Fibroblast of pulmonary artery (primary cell): ENCODE measurements around the gene HPS1.
A peak's percentile ranks its signal among the peaks of the same experiment; 100 is the strongest.

ENCODE experiments used
- DNase-seq: peaks from one replicate; pipeline ENCODE4 v3.0.0-alpha.2; 2010; ENCODE audit warnings: low read depth
- H3K4me3 ChIP-seq: replicated peaks from 2 replicates; pipeline ENCODE4 v1.5.1; 2011; ENCODE audit warnings: low read depth, mild to moderate bottlenecking, control low read depth, low read length, moderate library complexity
- CTCF ChIP-seq: IDR thresholded peaks from 2 replicates; pipeline ENCODE4 v1.5.1; 2011; ENCODE audit warnings: mild to moderate bottlenecking, control low read depth, low read length, inconsistent platforms; ENCODE audit errors: missing control alignments

The HPS1 gene

DNA sequence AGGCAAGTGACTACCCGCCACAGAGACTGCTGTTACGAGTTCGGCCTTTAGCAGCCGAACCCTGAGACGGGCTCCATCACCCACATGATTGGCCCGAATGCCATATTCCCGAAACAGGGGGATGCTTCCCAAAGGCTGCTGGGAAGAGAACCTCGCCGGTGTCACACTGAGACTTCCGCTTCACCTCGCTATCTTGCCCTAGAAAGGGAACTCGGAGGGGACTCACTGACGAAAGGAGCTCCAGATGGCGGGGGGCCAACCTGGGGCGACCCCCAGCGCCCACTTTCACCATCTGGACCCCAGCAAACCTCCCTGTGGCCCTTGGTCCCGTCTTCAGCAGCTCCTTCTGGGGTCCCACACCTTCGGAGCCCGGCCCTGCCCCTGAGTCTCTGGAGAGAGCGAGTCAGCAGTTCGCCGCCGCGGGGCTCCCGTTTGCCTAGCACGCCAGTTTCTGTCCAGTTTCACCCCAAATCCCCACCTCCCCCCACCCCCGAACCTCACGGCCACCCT, 529 bp downstream of the HPS1 start:
- peak; percentile 23 for DNase-seq
- peak overlapping the region; percentile 84 for H3K4me3 ChIP-seq
- no peak for TF ChIP-seq CTCF

DNA sequence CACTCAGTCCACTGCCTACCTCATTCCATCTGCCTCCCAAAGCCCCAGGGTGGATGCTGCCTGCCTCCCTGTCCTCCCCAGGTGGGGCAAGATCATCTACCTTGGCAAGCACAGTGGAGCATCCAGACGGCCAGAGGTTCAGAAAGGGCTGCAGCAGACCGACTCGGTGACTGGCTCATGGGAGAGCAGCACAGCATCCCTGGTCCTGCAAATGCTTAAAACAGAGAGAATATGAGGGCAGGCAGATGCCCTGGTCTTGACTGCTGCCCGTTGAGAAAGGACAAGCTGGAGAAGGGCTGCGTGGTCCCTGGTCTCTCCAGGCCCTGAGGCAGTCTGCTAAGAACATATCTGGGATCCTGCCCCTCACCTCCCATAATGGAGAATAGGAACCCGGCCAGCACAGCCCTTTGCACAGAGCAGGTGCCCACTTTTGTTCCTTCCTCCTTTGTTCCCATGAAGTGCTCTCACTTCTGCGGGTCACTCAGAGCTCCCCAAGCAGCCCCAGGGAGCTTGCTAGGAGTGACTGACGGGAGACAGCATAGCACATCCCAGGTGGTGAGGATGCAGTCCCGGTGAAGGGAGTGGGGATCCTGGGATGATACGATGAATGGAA, 1.4 kb downstream of the HPS1 start:
- DNase-seq: no peak
- H3K4me3 ChIP-seq: peak overlapping the region; percentile 84
- no peak for TF ChIP-seq CTCF

- no peak overlapping the region for H3K4me3 ChIP-seq
- TF ChIP-seq CTCF: no peak
- no peak for DNase-seq
These were observed 2.3 kb downstream of the HPS1 start for GRCh38 chr10:98444314-98445006.

DNA sequence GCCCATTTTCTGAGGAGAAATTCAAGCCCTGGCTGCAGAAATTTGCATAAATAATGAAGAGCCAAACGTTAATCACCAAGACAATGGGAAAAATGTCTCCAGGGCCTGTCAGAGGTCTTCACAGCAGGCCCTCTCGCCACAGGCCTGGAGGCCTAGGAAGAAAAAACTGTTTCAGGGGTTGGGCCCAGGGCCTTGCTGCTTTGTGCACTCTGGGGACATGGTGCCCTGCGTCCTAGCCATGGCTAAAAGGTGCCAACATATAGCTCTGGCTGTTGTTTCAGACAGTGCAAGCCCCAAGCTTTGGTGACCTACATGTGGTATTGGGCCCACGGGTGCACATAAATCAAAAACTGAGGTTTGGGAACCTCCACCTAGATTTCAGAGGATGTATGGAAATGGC, 8.0 kb downstream of the HPS1 start:
- no peak overlapping the region for H3K4me3 ChIP-seq
- TF ChIP-seq CTCF: no peak
- no peak for DNase-seq

- no peak for DNase-seq
- no peak overlapping the region for H3K4me3 ChIP-seq
- no peak for TF ChIP-seq CTCF
These were observed 10.0 kb downstream of the HPS1 start for GRCh38 chr10:98436704-98437103.

GRCh38 chr10:98435178-98435577, 11.6 kb downstream of the HPS1 start:
- TF ChIP-seq CTCF: no peak
- H3K4me3 ChIP-seq: no peak overlapping the region
- no peak for DNase-seq
